IMR-90 (cell line): ENCODE measurements around the gene SLC28A3. TPM values are rescaled to one million over a fixed set of nuclear protein-coding genes. Genes with fewer than 3 reads are reported as not detected.

Source experiments
- ATAC-seq: fragments of 200-7000 bp; cut with Tn5 transposase; 2 replicates; pipeline ENCODE4 v1.9.1; 2020; ENCODE audit warnings: low read depth, mild to moderate bottlenecking, moderate library complexity
- BruUV-seq: library from RNA; stranded (reverse); fragments of 400-500 nt; replicated peaks from 2 replicates; lab custom pipeline; 2021; lab: Mats Ljungman, UMichigan
- CTCF ChIA-PET: fragments of 300-600 bp; formaldehyde crosslinking; extraction: SDS; loops from one replicate; lab custom pipeline; 2021; ENCODE audit warnings: antibody characterized with exemption; lab: Yijun Ruan, JAX
- POLR2A ChIA-PET: fragments of 300-600 bp; sonication (Branson Sonifier 250); formaldehyde crosslinking; loops from one replicate; lab custom pipeline; 2022; ENCODE audit warnings: antibody characterized with exemption; ENCODE audit not compliant: unreplicated experiment; lab: Charles Lee
- DNase-seq: peaks from one replicate; pipeline ENCODE4 v3.0.0; 2013
- H2AFZ ChIP-seq: replicated peaks from 2 replicates; pipeline ENCODE3; 2013; ENCODE audit warnings: low read length, mild to moderate bottlenecking; ENCODE audit not compliant: poor library complexity
- H2AK5ac ChIP-seq: 2 replicates; pipeline ENCODE4 v1.6.1; 2013; ENCODE audit warnings: low read depth, low read length, inconsistent platforms
- H2AK9ac ChIP-seq: replicated peaks from 2 replicates; pipeline ENCODE3; 2013; ENCODE audit warnings: mild to moderate bottlenecking, low read depth, low read length, moderate library complexity; ENCODE audit not compliant: poor library complexity
- H2BK120ac ChIP-seq: 2 replicates; pipeline ENCODE4 v1.6.1; 2013; ENCODE audit warnings: low read depth, low read length, inconsistent platforms
- H2BK15ac ChIP-seq: 3 replicates; pipeline ENCODE4 v1.6.1; 2013; ENCODE audit warnings: low read depth, low read length, inconsistent platforms
- H2BK20ac ChIP-seq: 2 replicates; pipeline ENCODE4 v1.6.1; 2013; ENCODE audit warnings: low read depth, mild to moderate bottlenecking, inconsistent platforms, low read length, moderate library complexity
- H2BK5ac ChIP-seq: 2 replicates; pipeline ENCODE4 v1.6.1; 2013; ENCODE audit warnings: mild to moderate bottlenecking, low read depth, low read length, inconsistent platforms; ENCODE audit not compliant: poor library complexity, severe bottlenecking
- H3K14ac ChIP-seq: replicated peaks from 2 replicates; pipeline ENCODE4 v1.6.1; 2013; ENCODE audit warnings: low read depth, low read length, inconsistent platforms
- H3K18ac ChIP-seq: 2 replicates; pipeline ENCODE4 v1.6.1; 2013; ENCODE audit warnings: low read depth, low read length, control low read depth
- H3K23ac ChIP-seq: 2 replicates; pipeline ENCODE4 v1.6.1; 2013; ENCODE audit warnings: low read depth, low read length, inconsistent platforms
- H3K27ac ChIP-seq: 2 replicates; pipeline ENCODE4 v1.5.1; 2013; ENCODE audit warnings: mild to moderate bottlenecking, control low read depth, low read length; ENCODE audit not compliant: insufficient read depth
- H3K27me3 ChIP-seq: 2 replicates; pipeline ENCODE4 v1.6.1; 2013; ENCODE audit warnings: low read length; ENCODE audit not compliant: control insufficient read depth, insufficient read depth
- H3K36me3 ChIP-seq: 2 replicates; pipeline ENCODE4 v1.6.1; 2013; ENCODE audit warnings: low read length, mixed read lengths; ENCODE audit not compliant: control insufficient read depth, insufficient read depth
- H3K4ac ChIP-seq: 2 replicates; pipeline ENCODE4 v1.6.1; 2013; ENCODE audit warnings: low read depth, low read length, inconsistent platforms
- H3K4me1 ChIP-seq: 2 replicates; pipeline ENCODE4 v1.6.1; 2013; ENCODE audit warnings: low read length, mixed read lengths; ENCODE audit not compliant: control insufficient read depth, insufficient read depth
- H3K4me2 ChIP-seq: 2 replicates; pipeline ENCODE4 v1.6.1; 2013; ENCODE audit warnings: low read depth, mild to moderate bottlenecking, control low read depth, low read length, moderate library complexity
- H3K4me3 ChIP-seq: 2 replicates; pipeline ENCODE4 v1.5.1; 2013; ENCODE audit warnings: low read depth, mild to moderate bottlenecking, control low read depth, low read length, moderate library complexity; ENCODE audit not compliant: insufficient read depth
- H3K56ac ChIP-seq: 2 replicates; pipeline ENCODE4 v1.6.1; 2013; ENCODE audit warnings: low read length, inconsistent platforms; ENCODE audit not compliant: insufficient read depth; ENCODE audit errors: extremely low read depth
- H3K79me1 ChIP-seq, 2 experiments: 2 replicates each; pipeline ENCODE4 v1.6.1; 2013; ENCODE audit warnings: low read length in 2 of 2, inconsistent platforms in 1 of 2, low read depth in 1 of 2
- H3K9ac ChIP-seq: 2 replicates; pipeline ENCODE4 v1.6.1; 2013; ENCODE audit warnings: low read depth, low read length, control low read depth
- H3K9me1 ChIP-seq: 2 replicates; pipeline ENCODE4 v1.6.1; 2013; ENCODE audit warnings: low read length, inconsistent platforms; ENCODE audit not compliant: insufficient read depth
- H3K9me3 ChIP-seq: 2 replicates; pipeline ENCODE4 v1.6.1; 2013; ENCODE audit warnings: low read length; ENCODE audit not compliant: control insufficient read depth, insufficient read depth
- H4K20me1 ChIP-seq: 2 replicates; pipeline ENCODE4 v1.6.1; 2013; ENCODE audit warnings: low read length, inconsistent platforms; ENCODE audit not compliant: insufficient read depth
- H4K5ac ChIP-seq: 2 replicates; pipeline ENCODE4 v1.6.1; 2013; ENCODE audit warnings: mild to moderate bottlenecking, low read depth, low read length, control low read depth
- H4K8ac ChIP-seq, 2 experiments: 2 replicates each; pipeline ENCODE4 v1.6.1; 2013; ENCODE audit warnings: low read depth in 2 of 2, low read length in 2 of 2, control low read depth in 1 of 2, inconsistent platforms in 1 of 2
- H4K91ac ChIP-seq: 2 replicates; pipeline ENCODE4 v1.6.1; 2013; ENCODE audit warnings: low read depth, low read length, inconsistent platforms; ENCODE audit not compliant: insufficient read depth
- BHLHE40 ChIP-seq: fragments of 150-350 bp; IDR thresholded peaks from 2 replicates; pipeline ENCODE4 v1.6.1; 2016; ENCODE audit warnings: mild to moderate bottlenecking, low read depth, low read length
- CHD1 ChIP-seq: IDR thresholded peaks from 2 replicates; pipeline ENCODE4 v1.6.1; 2012; ENCODE audit warnings: low read depth, low read length, improper control_type of control experiment
- FOS ChIP-seq: fragments of 150-350 bp; IDR thresholded peaks from 2 replicates; pipeline ENCODE4 v1.6.1; 2016; ENCODE audit warnings: low read depth, low read length
- MAFK ChIP-seq: IDR thresholded peaks from 2 replicates; pipeline ENCODE4 v1.6.1; 2012; ENCODE audit warnings: low read depth, low read length, improper control_type of control experiment
- MXI1 ChIP-seq: IDR thresholded peaks from 2 replicates; pipeline ENCODE4 v1.6.1; 2012; ENCODE audit warnings: low read depth, mild to moderate bottlenecking, low read length, moderate library complexity, borderline replicate concordance
- NFE2L2 ChIP-seq: fragments of 150-350 bp; IDR thresholded peaks from 2 replicates; pipeline ENCODE4 v1.6.1; 2016; ENCODE audit warnings: low read depth, mild to moderate bottlenecking, low read length
- RAD21 ChIP-seq: IDR thresholded peaks from 2 replicates; pipeline ENCODE4 v1.6.1; 2012; ENCODE audit warnings: low read length, improper control_type of control experiment
- RCOR1 ChIP-seq: IDR thresholded peaks from 2 replicates; pipeline ENCODE4 v1.6.1; 2012; ENCODE audit warnings: mild to moderate bottlenecking, low read length, improper control_type of control experiment; ENCODE audit not compliant: insufficient replicate concordance
- SMC3 ChIP-seq: fragments of 150-350 bp; IDR thresholded peaks from 2 replicates; pipeline ENCODE4 v1.6.1; 2016; ENCODE audit warnings: low read depth, mild to moderate bottlenecking, antibody characterized with exemption, low read length, moderate library complexity
- WGBS, 2 experiments: methylation state at CpG; one replicate each; pipeline versions ENCODE4 v1.1.5 to v1.1.7; 2013; ENCODE audit warnings: missing lambda C conversion rate in 2 of 2; ENCODE audit not compliant: insufficient read length in 1 of 2; ENCODE audit errors: extremely low coverage in 2 of 2; 5-methylcytosine and 5-hydroxymethylcytosine counted together
- dilution Hi-C: fragments of 300-500 bp; cut with HindIII; formaldehyde crosslinking; loops from one replicate; pipeline ENCODE4 v1.14.3; 2018; ENCODE audit warnings: low sequenced_read_pairs; ENCODE audit not compliant: unreplicated experiment
- in situ Hi-C: fragments of 300-500 bp; cut with MboI; formaldehyde crosslinking; loops from 3 replicates; pipeline ENCODE4 v1.14.3; 2019; ENCODE audit warnings: low sequenced_read_pairs, inconsistent platforms, mixed read lengths
- intact Hi-C: fragments of 100-400 bp; cut with micrococcal nuclease; formaldehyde crosslinking; loops from 2 replicates; pipeline ENCODE4 v1.10.0; 2022
- polyA plus RNA-seq, 3 experiments: library from polyadenylated mRNA; depleted of rRNA; stranded (reverse); fragments of >200 nt; gene quantifications; 2 replicates each; pipeline ENCODE4 v1.2.3, GENCODE V29; 2012; ENCODE audit warnings: low replicate concordance in 1 of 3
- total RNA-seq: library from RNA; depleted of rRNA; stranded (reverse); fragments of >200 nt; gene quantifications from 2 replicates; pipeline ENCODE4 v1.2.3, GENCODE V29; 2012
- TF ChIP-seq, protein P1 (sequence below): conservative IDR thresholded peaks from 2 replicates; pipeline ENCODE4 v1.5.1; 2012; ENCODE audit warnings: mild to moderate bottlenecking, low read depth, low read length, improper control_type of control experiment

The SLC28A3 gene
- total and polyA plus RNA-seq, 2 of the 4 experiments (the other 2 are of a cell fraction): 1.1 to 2.2 TPM

DNA sequence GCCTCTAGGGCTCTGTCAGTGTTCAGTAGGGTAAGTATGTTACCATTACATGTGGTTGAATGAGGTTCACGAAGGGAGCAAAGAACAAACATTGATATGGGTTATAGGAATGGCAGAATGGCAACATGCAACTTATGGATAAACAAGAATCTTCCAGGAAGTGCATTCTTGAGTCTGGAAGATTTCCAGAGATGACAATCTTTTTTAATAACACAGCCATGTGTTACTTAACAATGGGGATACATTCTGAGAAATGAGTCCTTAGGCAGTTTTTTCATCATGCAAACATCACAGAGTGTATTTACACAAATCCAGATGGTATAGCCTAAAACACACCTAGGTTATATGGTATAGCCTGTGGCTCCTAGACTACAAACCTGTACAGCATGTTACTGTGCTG is 9.1 kb upstream of the SLC28A3 start:
- Histone ChIP-seq H2BK20ac (no peak overlapping the region), H3K79me1 (no peaks in the 10 kb centered on the region), H4K91ac (no peak overlapping the region), H3K18ac (no peak overlapping the region), H3K23ac (no peak overlapping the region), H3K27ac (no peak overlapping the region), H3K36me3 (no peaks in the 10 kb centered on the region), H3K14ac (no peak overlapping the region), H2AK9ac (no peak overlapping the region), H3K27me3 (peaks cover 2% of the 10 kb centered on the region; the same call in 1 of the 2 replicates), H4K20me1 (no peaks in the 10 kb centered on the region), H3K4ac (no peak overlapping the region), H2BK15ac (no peak overlapping the region), H3K9ac (no peak overlapping the region), H2AK5ac (no peak overlapping the region), H3K4me3 (no peak overlapping the region), H4K5ac (no peak overlapping the region), H2AFZ (no peak overlapping the region), H3K56ac (no peak overlapping the region), H3K9me3 (0 out of 2 replicates have a peak, but pooled peaks cover 2% of the 10 kb centered on the region), H3K4me1 (no peaks in the 10 kb centered on the region), H4K8ac (no peak overlapping the region), H3K4me2 (no peak overlapping the region), H2BK5ac (no peak overlapping the region), H2BK120ac (no peak overlapping the region), H3K9me1 (no peaks in the 10 kb centered on the region)
- dilution Hi-C loops: no loop called here
- ATAC-seq (no peak), DNase-seq (no peak)
- BruUV-seq: no TSS peak
- in situ Hi-C loops: no loop called here
- intact Hi-C loops: no loop called here
- ChIA-PET CTCF (no interaction called here), POLR2A (no interaction called here)
- no CpG with 5 or more reads among the region's 1 CpG for WGBS, 2 experiments
- no peak for TF ChIP-seq MAFK
- TF ChIP-seq, protein P1, sequence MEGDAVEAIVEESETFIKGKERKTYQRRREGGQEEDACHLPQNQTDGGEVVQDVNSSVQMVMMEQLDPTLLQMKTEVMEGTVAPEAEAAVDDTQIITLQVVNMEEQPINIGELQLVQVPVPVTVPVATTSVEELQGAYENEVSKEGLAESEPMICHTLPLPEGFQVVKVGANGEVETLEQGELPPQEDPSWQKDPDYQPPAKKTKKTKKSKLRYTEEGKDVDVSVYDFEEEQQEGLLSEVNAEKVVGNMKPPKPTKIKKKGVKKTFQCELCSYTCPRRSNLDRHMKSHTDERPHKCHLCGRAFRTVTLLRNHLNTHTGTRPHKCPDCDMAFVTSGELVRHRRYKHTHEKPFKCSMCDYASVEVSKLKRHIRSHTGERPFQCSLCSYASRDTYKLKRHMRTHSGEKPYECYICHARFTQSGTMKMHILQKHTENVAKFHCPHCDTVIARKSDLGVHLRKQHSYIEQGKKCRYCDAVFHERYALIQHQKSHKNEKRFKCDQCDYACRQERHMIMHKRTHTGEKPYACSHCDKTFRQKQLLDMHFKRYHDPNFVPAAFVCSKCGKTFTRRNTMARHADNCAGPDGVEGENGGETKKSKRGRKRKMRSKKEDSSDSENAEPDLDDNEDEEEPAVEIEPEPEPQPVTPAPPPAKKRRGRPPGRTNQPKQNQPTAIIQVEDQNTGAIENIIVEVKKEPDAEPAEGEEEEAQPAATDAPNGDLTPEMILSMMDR: no peak
- no peak for TF ChIP-seq RAD21
- no peak for TF ChIP-seq FOS
- TF ChIP-seq NFE2L2: no peak
- TF ChIP-seq MXI1: no peak
- no peak for TF ChIP-seq BHLHE40
- no peak for TF ChIP-seq RCOR1
- TF ChIP-seq CHD1: no peak
- no peak for TF ChIP-seq SMC3
